Effector memory CD8-positive, alpha-beta T cell (primary cell): Measurements from ENCODE around the gene SLC1A2.

Experiments used
- ATAC-seq: fragments of 150-1000 bp; cut with Tn5 transposase; replicated peaks from 2 replicates; pipeline ENCODE4 v1.10.0; 2021; ENCODE audit warnings: mild to moderate bottlenecking, moderate library complexity
- DNase-seq, 3 experiments: peaks; one replicate each; pipeline ENCODE4 v3.0.0; 2021
- H3K27ac Mint-ChIP-seq, 2 donors: one replicate each; pipeline ENCODE4 v1.8.0; 2022; ENCODE audit warnings: mild to moderate bottlenecking in 2 of 2, mixed read lengths in 2 of 2, moderate library complexity in 2 of 2
- H3K27me3 Mint-ChIP-seq, 2 donors: one replicate each; pipeline ENCODE4 v1.8.0; 2022; ENCODE audit warnings: mixed read lengths in 2 of 2
- H3K36me3 Mint-ChIP-seq: one replicate; pipeline ENCODE4 v1.8.0; 2022; ENCODE audit warnings: mild to moderate bottlenecking, moderate library complexity, mixed read lengths; ENCODE audit not compliant: insufficient read depth
- H3K4me1 Mint-ChIP-seq, 2 donors: one replicate each; pipeline ENCODE4 v1.8.0; 2022; ENCODE audit warnings: low read depth in 2 of 2, mixed read lengths in 2 of 2
- H3K4me3 Mint-ChIP-seq, 2 donors: one replicate each; pipeline ENCODE4 v1.8.0; 2022; ENCODE audit warnings: mild to moderate bottlenecking in 2 of 2, mixed read lengths in 2 of 2, moderate library complexity in 2 of 2
- H3K9me3 Mint-ChIP-seq, 2 donors: one replicate each; pipeline ENCODE4 v1.8.0; 2022; ENCODE audit warnings: mixed read lengths in 2 of 2

Gene SLC1A2

DNA sequence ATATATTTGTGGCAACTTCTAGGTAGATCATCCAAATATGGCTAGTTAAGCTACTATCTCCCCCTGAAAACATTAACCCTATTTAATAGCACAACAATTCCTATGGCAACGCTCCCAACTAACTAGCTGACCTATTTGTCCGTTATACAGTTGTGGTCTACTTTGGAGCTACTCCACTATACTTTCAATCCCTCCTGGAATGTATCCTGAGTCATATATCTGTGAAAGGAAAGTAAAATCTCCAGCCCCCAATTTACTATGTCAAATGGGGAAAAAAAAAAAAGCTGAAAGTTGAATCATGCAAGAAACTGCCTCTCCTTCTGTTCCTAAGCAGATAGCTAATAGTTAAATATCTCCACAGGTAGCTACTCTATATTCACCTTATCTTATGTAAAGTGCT, 151.9 kb downstream of the SLC1A2 start:
- DNase-seq = no peak
- no peak for ATAC-seq
- Mint-ChIP-seq H3K36me3 (no peaks in the 10 kb centered on the region), H3K27me3 (no peaks in the 10 kb centered on the region), H3K27ac (no peak overlapping the region), H3K9me3 (no peaks in the 10 kb centered on the region), H3K4me3 (no peak overlapping the region), H3K4me1 (peaks cover 8 to 12% of the 10 kb centered on the region in 2 donors)

DNA sequence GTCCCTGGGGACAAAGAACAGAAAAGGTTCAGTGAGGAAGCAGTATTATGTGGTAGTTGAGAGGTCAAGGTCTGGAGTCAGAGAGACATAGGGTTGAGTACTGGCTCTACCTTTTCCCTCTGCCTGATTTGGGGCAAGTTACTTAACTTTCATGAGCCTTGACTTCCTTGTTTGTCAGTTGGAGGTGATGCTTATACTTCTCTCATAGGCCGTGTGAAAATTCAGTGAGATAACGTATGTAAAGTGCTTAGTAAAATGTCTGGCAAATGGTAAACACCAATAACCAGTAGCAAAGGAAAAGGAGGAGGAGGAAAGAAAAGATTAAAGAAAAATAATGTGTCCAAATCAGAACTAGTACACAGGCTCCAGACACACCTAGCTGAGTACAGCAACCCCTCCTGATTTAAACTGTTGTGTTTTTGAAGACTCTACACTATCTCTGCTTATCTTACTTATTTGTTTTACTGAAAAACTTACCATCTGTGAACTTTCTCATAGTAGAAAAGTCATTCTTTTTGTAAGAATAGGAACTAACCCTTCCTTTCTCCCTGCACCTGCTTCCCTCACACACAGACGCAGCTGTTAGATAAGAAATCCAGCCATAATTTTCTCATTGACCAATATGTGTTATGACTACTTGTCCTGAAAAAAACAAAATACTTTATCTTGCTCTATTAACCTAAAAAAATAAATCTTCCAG, 153.5 kb downstream of the SLC1A2 start:
- no peak overlapping the region for H3K27ac Mint-ChIP-seq
- peaks cover 0 to 3% of the 10 kb centered on the region in 2 donors for H3K4me1 Mint-ChIP-seq
- ATAC-seq = no peak

DNA sequence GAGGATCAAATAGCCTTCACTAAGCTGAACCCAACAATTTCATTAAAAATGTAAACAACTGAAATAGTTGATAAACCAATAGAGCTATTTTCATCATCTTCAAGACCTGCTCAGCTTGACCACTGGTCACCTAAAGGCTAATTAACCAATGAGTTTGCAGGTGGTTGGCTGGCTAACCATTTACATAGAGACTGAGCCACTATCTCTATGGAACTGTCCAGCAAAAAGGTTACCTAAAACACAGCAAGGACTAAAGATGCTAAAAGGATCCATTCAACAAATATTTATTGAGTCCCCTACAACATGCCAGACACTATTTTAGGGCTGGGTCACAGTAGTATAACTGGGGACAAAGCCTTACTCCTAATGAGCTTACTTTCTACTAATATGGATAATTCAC, 156.6 kb downstream of the SLC1A2 start:
- no peak overlapping the region for H3K4me3 Mint-ChIP-seq
- H3K27me3 Mint-ChIP-seq = peaks cover 0 to 5% of the 10 kb centered on the region in 2 donors
- ATAC-seq = no peak
- no peaks in the 10 kb centered on the region for H3K9me3 Mint-ChIP-seq
- no peaks in the 10 kb centered on the region for H3K36me3 Mint-ChIP-seq
- no peak for DNase-seq
- peaks cover 1 to 2% of the 10 kb centered on the region in 2 donors for H3K4me1 Mint-ChIP-seq
- no peak overlapping the region for H3K27ac Mint-ChIP-seq

More for the DNA sequence above, 153.5 kb downstream of the SLC1A2 start:
- no peak for DNase-seq
- Mint-ChIP-seq H3K36me3 (no peaks in the 10 kb centered on the region), H3K4me3 (no peak overlapping the region), H3K27me3 (no peaks in the 10 kb centered on the region), H3K9me3 (no peaks in the 10 kb centered on the region)

DNA sequence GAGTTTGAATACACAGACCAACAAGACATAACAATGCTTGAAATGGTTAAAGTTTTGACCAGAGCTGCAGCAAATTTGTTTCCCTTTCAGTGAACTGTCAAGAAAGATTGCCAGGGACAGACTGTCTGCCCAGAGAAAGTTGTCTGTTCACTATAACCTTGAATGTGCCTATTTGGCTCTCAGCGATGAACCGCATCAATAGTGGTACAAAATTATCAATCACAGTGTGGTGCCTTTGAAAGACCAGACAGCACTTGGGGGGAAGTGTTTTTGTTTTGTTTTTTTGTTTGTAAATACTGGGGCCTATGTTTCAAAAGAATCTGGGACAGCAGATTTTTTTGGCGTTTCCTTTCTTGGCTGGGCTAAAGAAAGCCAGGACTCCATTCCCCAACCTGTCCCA, 157.3 kb downstream of the SLC1A2 start:
- H3K9me3 Mint-ChIP-seq = no peaks in the 10 kb centered on the region
- H3K4me1 Mint-ChIP-seq = peaks cover 7 to 9% of the 10 kb centered on the region in 2 donors
- no peak overlapping the region for H3K27ac Mint-ChIP-seq
- no peak for ATAC-seq
- H3K27me3 Mint-ChIP-seq = peaks cover 0 to 5% of the 10 kb centered on the region in 2 donors
- DNase-seq = no peak
- H3K36me3 Mint-ChIP-seq = no peaks in the 10 kb centered on the region
- no peak overlapping the region for H3K4me3 Mint-ChIP-seq

DNA sequence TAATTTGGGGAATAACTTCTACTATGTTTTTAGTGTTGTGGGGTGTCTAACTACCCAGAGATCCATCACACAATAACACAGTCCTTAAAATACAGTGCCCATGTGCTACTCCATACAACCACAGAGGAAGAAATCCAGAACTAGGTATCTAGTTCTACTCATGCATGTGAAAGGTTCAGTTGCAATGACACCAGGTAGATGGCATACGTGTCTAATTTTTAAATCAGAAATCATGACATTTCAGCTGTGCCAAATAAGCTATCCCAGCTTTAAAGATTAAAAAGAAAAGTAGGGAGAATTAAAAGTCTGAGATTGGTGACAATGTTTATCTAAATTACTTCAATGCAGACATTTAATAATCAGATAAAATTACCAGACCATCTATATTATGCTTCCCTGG, 158.2 kb downstream of the SLC1A2 start:
- DNase-seq (no peak), ATAC-seq (no peak)
- no peaks in the 10 kb centered on the region for H3K9me3 Mint-ChIP-seq
- H3K36me3 Mint-ChIP-seq = no peaks in the 10 kb centered on the region
- H3K27ac Mint-ChIP-seq = no peak overlapping the region
- peaks cover 14 to 16% of the 10 kb centered on the region in 2 donors for H3K4me1 Mint-ChIP-seq
- H3K4me3 Mint-ChIP-seq = no peak overlapping the region
- H3K27me3 Mint-ChIP-seq = peaks cover 0 to 5% of the 10 kb centered on the region in 2 donors

DNA sequence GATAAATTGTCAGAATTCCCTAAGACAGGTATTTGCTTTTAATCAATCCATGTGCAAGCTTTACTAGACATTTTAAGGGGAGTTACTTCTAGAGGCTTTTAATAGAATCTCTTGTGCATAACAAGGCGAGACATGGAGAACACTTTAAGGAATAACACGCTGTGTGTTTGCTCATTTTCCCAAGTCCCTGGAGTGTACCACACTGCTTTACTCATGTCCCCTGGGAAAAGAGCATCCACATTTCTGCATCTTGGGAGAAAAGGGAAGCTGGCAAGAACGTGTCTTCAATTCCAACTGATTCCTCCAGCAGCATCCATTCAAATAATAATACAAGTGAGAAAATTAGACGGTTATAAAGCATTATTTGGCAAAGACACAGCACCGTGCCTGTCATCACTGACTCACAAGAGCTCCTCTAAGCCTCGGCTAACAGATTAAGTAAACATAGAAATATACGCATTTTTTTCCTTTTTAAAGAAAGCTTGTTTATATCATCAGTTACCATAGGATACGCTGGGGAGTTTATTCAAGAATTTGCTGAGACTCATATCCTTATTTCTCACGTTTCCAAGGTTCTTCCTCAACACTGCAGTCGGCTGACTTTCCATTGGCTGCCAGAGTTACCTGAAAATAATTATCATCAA, 158.9 kb downstream of the SLC1A2 start:
- H3K4me3 Mint-ChIP-seq = no peak overlapping the region
- H3K27me3 Mint-ChIP-seq = peaks cover 0 to 5% of the 10 kb centered on the region in 2 donors

DNA sequence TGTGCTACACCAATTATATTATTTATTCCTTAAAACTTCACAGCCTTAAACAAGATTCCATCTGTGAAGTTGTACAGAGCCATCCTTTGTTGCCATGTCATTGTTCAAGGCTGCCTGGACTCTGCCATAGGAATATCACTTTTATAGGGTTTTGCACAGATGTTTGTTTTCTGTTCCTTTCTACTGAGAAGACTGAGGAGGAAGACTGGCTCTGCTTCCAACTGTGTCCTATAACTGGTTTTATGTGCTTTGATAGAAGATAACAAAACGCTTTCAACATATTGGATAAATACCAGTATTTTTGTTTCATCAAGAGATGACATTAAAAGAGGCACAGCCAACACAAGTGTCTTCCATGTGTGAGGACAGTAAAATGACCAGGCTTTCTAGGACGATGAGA, 159.8 kb downstream of the SLC1A2 start:
- Mint-ChIP-seq H3K4me1 (peaks cover 20 to 21% of the 10 kb centered on the region in 2 donors), H3K9me3 (no peaks in the 10 kb centered on the region), H3K27ac (no peak overlapping the region), H3K4me3 (no peak overlapping the region), H3K27me3 (peaks cover 0 to 5% of the 10 kb centered on the region in 2 donors), H3K36me3 (no peaks in the 10 kb centered on the region)
- ATAC-seq (no peak), DNase-seq (no peak)

More for the DNA sequence above, 158.9 kb downstream of the SLC1A2 start:
- ATAC-seq (no peak), DNase-seq (no peak)
- H3K9me3 Mint-ChIP-seq = no peaks in the 10 kb centered on the region
- no peak overlapping the region for H3K27ac Mint-ChIP-seq
- peaks cover 18 to 21% of the 10 kb centered on the region in 2 donors for H3K4me1 Mint-ChIP-seq
- no peaks in the 10 kb centered on the region for H3K36me3 Mint-ChIP-seq

DNA sequence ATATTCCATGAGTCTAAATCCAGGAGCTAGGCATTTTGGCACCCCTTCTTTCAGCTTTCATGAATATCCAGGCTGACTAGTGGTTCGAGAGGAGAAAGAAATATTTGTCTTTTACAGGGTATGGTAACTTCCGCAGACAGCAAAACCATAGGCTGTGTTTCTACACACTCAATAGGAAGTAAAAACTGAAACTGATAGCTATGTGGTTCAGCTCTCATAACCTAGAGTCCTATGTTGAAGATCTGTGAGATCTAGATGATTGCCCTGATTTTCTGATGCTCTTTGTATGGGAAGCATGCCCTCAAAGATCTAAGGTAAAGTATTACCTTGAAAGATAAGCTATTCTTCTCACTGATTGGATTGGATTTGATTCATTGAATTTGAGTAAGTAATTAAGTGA, 162.1 kb downstream of the SLC1A2 start:
- Mint-ChIP-seq H3K9me3 (no peaks in the 10 kb centered on the region), H3K4me1 (peaks cover 19 to 21% of the 10 kb centered on the region in 2 donors), H3K4me3 (peak overlapping the region; percentile 14 to 54), H3K27me3 (peaks cover 0 to 5% of the 10 kb centered on the region in 2 donors), H3K27ac (peak overlapping the region; percentile 75 to 88), H3K36me3 (no peaks in the 10 kb centered on the region)
- ATAC-seq (peak; percentile 99), DNase-seq (no peak)

DNA sequence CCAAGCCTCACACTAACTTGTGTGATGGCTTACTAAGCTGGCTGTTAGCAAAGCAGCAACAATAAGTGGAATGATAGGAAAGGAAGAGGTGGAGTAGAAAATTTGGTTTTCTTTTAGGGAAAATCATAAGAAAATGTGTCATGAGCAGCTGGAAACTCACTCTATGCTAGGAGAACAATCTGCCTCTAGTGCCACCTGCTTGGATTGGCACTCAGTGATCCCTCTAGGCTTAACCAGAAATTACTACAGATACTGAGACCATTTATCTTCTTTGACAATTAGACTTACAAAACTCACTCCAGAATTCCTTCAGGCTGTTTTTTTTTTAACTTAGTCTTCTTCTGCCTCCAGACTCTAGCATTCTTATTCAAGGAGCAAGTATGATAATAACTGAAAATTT, 163.1 kb downstream of the SLC1A2 start:
- Mint-ChIP-seq H3K27ac (peak overlapping the region; percentile 75 to 88), H3K9me3 (no peaks in the 10 kb centered on the region), H3K4me1 (peaks cover 18 to 21% of the 10 kb centered on the region in 2 donors), H3K27me3 (peaks cover 0 to 5% of the 10 kb centered on the region in 2 donors), H3K4me3 (peak overlapping the region; percentile 25 to 54), H3K36me3 (no peaks in the 10 kb centered on the region)
- ATAC-seq = no peak
- no peak for DNase-seq

DNA sequence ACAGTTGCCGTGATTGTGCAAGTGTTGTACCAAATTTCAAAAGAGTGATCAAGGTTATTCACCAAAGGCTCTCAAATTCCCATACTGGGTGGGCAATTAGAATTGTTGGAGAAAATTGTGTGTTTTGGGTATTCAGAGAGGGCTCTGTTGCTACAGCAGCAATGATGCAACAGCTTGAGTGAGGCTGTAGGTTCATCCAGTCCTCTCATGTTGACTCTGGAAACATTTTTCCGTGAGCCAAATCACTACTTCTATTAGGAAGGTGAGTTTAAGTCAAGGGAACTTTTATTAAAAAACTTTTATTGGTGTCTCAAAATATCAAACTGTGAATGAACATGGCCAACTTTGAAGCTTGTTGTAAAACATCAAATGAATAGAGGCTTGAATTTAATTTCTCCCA, 163.8 kb downstream of the SLC1A2 start:
- H3K9me3 Mint-ChIP-seq = no peaks in the 10 kb centered on the region
- ATAC-seq = no peak
- H3K4me3 Mint-ChIP-seq = no peak overlapping the region
- peaks cover 0 to 4% of the 10 kb centered on the region in 2 donors for H3K27me3 Mint-ChIP-seq
- H3K36me3 Mint-ChIP-seq = no peaks in the 10 kb centered on the region
- peaks cover 18 to 21% of the 10 kb centered on the region in 2 donors for H3K4me1 Mint-ChIP-seq
- DNase-seq = no peak
- H3K27ac Mint-ChIP-seq = no peak overlapping the region

DNA sequence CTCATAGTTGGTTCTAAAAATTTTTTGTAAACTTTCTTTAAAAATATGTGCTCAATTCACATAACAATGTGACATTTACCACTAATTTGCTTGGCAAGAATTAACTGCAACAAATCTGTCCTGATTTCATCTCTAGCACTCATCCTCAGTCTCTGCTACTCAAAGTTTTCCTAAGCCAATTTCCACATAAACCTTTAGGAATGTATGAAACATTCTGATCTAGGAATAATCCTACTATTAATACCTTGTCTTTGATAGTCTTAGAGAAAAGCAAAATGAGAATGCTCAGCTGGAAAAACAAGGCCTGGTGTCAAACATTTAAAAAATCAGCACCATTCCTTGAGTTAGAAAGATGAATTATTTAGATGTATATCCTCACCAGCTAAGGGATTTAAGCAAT, 166.1 kb downstream of the SLC1A2 start:
- Mint-ChIP-seq H3K4me1 (peaks cover 26 to 29% of the 10 kb centered on the region in 2 donors), H3K9me3 (no peaks in the 10 kb centered on the region), H3K27ac (no peak overlapping the region), H3K4me3 (no peak overlapping the region), H3K27me3 (no peaks in the 10 kb centered on the region), H3K36me3 (peaks cover 4% of the 10 kb centered on the region)
- DNase-seq = no peak
- ATAC-seq = no peak

DNA sequence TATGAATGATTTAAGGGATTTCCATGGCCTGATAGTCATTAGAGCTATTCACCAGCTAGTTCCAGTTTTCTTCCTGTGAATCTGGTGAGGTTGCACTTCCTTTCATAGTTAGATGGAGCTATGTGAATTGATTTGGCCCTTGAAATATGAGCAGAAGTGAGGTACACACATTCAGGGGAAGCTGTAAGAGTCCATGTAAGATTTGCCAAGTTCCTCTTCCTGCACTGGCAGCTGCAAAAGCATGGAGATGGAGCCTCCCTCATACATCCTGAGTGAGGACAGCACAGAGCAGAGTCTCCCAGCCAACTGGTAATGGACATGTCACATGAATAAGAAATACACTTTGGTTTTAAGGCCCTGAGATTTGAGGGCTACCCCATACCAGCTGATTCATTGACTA, 168.7 kb downstream of the SLC1A2 start:
- H3K27ac Mint-ChIP-seq = no peak overlapping the region
- no peaks in the 10 kb centered on the region for H3K9me3 Mint-ChIP-seq
- DNase-seq (no peak), ATAC-seq (no peak)
- H3K36me3 Mint-ChIP-seq = peaks cover 19% of the 10 kb centered on the region
- no peak overlapping the region for H3K4me3 Mint-ChIP-seq
- no peaks in the 10 kb centered on the region for H3K27me3 Mint-ChIP-seq
- H3K4me1 Mint-ChIP-seq = peaks cover 30 to 32% of the 10 kb centered on the region in 2 donors

DNA sequence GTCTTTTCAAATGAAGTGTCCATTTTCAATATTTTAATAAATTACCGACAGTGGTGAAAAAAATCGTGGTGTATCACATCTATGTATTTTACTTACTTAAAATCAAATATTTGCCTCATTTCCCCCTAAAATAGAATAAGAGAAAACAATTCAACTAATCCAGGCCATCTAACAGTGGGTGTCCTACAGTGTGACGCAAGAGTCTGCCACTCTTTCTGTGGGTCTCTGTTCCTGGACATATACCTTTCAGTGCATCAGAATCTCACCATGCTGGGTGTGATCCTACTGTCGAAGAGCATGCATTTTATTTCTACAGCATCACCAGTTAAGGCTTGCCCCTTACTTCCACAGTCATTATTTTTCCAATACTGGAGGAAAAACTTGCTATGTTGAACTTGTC, 169.2 kb downstream of the SLC1A2 start:
- no peak overlapping the region for H3K27ac Mint-ChIP-seq
- DNase-seq = no peak
- ATAC-seq = no peak
- H3K36me3 Mint-ChIP-seq = peaks cover 19% of the 10 kb centered on the region
- no peak overlapping the region for H3K4me3 Mint-ChIP-seq
- H3K4me1 Mint-ChIP-seq = peaks cover 29 to 34% of the 10 kb centered on the region in 2 donors
- H3K27me3 Mint-ChIP-seq = no peaks in the 10 kb centered on the region
- no peaks in the 10 kb centered on the region for H3K9me3 Mint-ChIP-seq
